Mucosa of stomach (tissue), 1 donor: ENCODE results near the gene ADAMTS20.

Experiments
- H3K27me3 ChIP-seq: one replicate; pipeline ENCODE4 v1.7.0; 2013; ENCODE audit warnings: mild to moderate bottlenecking, low read length; ENCODE audit not compliant: control insufficient read depth, insufficient read depth
- H3K36me3 ChIP-seq: one replicate; pipeline ENCODE4 v1.7.0; 2013; ENCODE audit warnings: low read length; ENCODE audit not compliant: control insufficient read depth, insufficient read depth
- H3K4me1 ChIP-seq: one replicate; pipeline ENCODE4 v1.7.0; 2013; ENCODE audit warnings: mild to moderate bottlenecking, low read length; ENCODE audit not compliant: control insufficient read depth, insufficient read depth
- H3K4me3 ChIP-seq: one replicate; pipeline ENCODE4 v1.7.0; 2013; ENCODE audit warnings: low read length
- H3K9ac ChIP-seq: one replicate; pipeline ENCODE4 v1.7.0; 2013; ENCODE audit warnings: mild to moderate bottlenecking, low read length, moderate library complexity
- H3K9me3 ChIP-seq: one replicate; pipeline ENCODE4 v1.7.0; 2013; ENCODE audit warnings: mild to moderate bottlenecking, low read length, moderate library complexity; ENCODE audit not compliant: control insufficient read depth
- donor health status: Pancreatic carcinoma.

The ADAMTS20 gene

DNA sequence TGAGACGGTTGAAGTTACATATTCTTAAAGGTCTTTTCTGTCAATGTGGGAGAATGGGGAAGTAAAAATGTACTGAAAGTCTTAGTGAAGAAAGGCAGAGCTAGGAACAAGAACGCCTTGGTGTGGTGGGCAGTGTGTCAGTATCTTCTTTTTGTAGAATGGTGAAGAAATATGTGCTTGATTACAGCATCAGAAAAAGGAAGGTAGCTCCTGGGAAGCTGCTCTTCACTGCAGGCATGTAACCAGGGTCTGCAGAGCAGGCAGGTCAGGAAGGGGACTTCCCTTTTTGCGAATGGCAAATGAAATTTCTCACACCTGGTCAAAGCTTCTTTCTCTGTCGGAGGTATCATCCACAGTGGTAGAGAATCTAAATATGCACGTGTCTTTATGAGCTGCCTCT, 226.2 kb downstream of the ADAMTS20 start:
- no peak overlapping the region for H3K9ac ChIP-seq
- no peaks in the 10 kb centered on the region for H3K36me3 ChIP-seq
- no peaks in the 10 kb centered on the region for H3K9me3 ChIP-seq
- H3K4me3 ChIP-seq = no peak overlapping the region
- H3K4me1 ChIP-seq = no peaks in the 10 kb centered on the region
- H3K27me3 ChIP-seq = no peaks in the 10 kb centered on the region

DNA sequence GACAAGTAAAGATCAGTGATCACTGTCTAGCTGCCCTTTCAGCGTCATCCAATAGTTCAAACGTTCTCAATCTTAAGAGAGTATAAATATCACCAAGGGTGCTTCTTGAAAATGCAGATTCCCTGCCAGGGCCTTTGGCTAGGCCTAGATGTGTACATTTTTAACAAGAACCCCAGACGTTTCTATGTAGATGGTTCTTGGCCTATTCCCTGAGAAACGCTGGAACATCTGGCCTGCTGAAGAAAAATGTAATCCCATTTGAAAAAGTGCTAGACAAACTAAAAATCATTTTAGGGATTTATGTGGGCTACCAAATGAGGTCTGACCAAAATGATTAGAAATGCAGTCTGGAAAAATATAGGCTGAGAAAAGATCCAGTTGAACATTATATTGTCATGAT, 231.7 kb downstream of the ADAMTS20 start:
- Histone ChIP-seq H3K9ac (no peak overlapping the region), H3K4me3 (no peak overlapping the region), H3K9me3 (no peaks in the 10 kb centered on the region), H3K4me1 (no peaks in the 10 kb centered on the region), H3K27me3 (no peaks in the 10 kb centered on the region), H3K36me3 (no peaks in the 10 kb centered on the region)

DNA sequence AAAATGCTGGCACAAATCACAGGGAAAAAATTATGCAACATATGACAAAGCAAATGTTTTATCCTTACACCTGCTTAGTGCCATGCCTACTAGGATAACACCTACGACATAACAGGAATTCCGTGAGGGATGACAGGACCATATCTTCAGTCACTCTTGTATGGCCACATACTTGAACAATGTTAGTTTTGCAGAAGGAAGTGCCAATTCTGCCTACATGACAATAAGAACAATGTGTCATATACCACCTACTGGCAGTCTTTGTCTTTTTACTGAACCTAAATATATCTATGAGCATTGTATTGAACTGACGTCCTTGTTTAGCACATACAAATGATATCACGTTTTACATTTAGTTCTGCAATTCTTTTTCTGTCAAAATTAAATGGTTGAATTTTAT, 234.0 kb downstream of the ADAMTS20 start:
- Histone ChIP-seq H3K36me3 (no peaks in the 10 kb centered on the region), H3K4me1 (no peaks in the 10 kb centered on the region), H3K27me3 (no peaks in the 10 kb centered on the region), H3K4me3 (no peak overlapping the region), H3K9ac (no peak overlapping the region), H3K9me3 (no peaks in the 10 kb centered on the region)

DNA sequence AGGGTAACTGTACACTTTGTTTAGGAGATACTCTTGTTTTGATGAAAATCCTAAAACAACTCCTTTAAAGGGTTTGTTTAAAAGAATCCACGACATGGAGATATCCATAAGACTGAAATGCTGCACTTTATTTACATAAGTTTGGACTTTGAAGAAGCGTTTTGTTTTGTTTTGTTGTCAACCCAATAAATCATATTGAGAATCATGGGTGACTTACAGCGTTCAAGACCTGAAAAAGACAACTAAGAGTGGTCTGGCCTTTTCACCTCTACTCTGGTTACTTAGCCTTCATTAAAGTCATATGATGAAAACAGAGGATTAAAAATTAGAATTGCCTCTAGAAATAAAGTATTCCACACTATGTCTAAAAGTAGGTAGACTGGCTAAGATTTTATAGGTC, 234.8 kb downstream of the ADAMTS20 start:
- H3K4me3 ChIP-seq = no peak overlapping the region
- H3K9me3 ChIP-seq = no peaks in the 10 kb centered on the region
- no peaks in the 10 kb centered on the region for H3K4me1 ChIP-seq
- H3K9ac ChIP-seq = no peak overlapping the region
- H3K36me3 ChIP-seq = no peaks in the 10 kb centered on the region
- H3K27me3 ChIP-seq = no peaks in the 10 kb centered on the region

DNA sequence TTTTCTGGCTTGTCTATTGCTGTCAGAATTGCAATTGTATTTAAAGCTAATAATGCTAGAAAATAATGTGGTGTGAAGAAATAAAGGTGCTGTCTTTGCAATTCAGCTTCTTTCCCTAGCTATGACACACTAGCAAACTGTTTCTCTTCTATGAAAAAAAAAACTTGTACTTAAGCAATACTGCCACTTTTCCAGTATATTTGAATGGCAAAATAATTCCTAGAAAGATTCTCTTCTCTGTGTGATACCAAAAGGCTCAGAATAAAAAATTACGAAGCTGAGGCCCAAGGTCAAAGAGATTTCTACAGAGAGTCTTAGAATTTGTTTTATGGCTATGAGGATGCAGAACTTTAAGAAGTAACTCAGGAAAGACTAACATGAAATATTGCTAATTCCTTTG, 235.5 kb downstream of the ADAMTS20 start:
- Histone ChIP-seq H3K27me3 (no peaks in the 10 kb centered on the region), H3K9me3 (no peaks in the 10 kb centered on the region), H3K4me1 (no peaks in the 10 kb centered on the region), H3K4me3 (no peak overlapping the region), H3K36me3 (no peaks in the 10 kb centered on the region), H3K9ac (no peak overlapping the region)

DNA sequence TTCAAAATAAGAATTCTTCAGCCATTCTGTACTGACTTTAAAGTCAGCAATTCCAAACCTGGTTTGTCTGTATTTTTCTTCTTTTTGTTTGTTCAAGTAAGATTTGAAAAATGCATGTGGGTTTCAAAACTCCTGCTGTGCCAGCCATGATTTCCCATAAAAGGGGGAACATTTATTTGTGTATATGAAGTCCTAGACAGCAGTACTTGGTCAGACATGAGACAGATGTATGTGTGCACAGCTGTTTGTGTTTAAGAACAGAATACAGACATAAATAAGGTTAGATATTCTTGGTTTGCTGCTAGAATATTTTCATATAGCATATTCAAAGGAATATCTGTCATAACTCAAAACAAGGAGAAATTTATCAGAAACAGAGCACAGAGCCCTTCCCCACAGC, 236.0 kb downstream of the ADAMTS20 start:
- Histone ChIP-seq H3K9me3 (no peaks in the 10 kb centered on the region), H3K4me3 (no peak overlapping the region), H3K27me3 (no peaks in the 10 kb centered on the region), H3K9ac (no peak overlapping the region), H3K36me3 (no peaks in the 10 kb centered on the region), H3K4me1 (no peaks in the 10 kb centered on the region)

DNA sequence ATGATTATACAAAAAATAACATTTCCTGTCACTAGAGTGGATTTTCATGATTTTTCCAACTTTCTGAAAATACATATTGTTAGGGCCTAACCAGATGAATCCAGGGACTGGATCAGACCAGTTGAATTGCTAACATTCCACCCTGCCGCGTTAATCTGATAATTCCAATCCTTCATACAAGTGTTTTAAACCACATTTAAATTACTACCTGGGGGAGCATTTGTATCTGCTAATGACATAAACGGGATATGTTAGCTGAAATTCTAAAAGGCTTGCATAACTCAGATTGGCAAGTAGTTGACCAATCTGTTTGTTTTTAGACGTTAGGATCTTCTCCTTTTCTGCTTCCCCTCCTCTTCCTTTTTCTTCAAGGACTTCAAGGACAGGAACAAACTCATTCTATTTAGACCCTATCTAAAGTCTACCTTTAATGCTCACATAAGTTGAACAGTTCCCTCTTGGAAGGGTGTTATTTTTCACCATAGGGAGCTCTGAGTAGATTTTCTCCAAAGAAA, 239.0 kb downstream of the ADAMTS20 start:
- no peak overlapping the region for H3K4me3 ChIP-seq
- no peaks in the 10 kb centered on the region for H3K9me3 ChIP-seq
- H3K9ac ChIP-seq = no peak overlapping the region
- H3K36me3 ChIP-seq = no peaks in the 10 kb centered on the region
- no peaks in the 10 kb centered on the region for H3K4me1 ChIP-seq
- H3K27me3 ChIP-seq = no peaks in the 10 kb centered on the region

DNA sequence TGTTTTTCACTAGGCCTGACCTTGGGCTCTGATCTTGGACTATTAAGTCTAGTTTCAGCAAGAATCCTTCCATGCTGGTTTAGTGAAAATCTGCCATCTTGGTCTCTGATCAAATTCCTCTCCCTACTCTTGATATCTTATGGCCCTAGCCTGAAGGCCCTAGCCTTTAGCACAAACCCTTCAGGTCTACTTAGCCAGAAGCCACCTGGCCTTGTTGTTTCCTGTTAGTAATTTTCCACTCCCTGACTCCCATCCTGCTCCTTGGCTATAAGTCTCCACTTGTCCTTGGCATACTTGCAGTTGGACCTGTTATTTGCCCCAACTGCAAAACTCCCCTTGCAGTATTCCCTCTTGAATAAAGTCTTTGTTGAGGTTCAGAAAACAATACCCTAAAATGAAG, 241.4 kb downstream of the ADAMTS20 start:
- H3K4me3 ChIP-seq = no peak overlapping the region
- no peaks in the 10 kb centered on the region for H3K36me3 ChIP-seq
- no peaks in the 10 kb centered on the region for H3K4me1 ChIP-seq
- no peak overlapping the region for H3K9ac ChIP-seq
- no peaks in the 10 kb centered on the region for H3K9me3 ChIP-seq
- H3K27me3 ChIP-seq = no peaks in the 10 kb centered on the region

DNA sequence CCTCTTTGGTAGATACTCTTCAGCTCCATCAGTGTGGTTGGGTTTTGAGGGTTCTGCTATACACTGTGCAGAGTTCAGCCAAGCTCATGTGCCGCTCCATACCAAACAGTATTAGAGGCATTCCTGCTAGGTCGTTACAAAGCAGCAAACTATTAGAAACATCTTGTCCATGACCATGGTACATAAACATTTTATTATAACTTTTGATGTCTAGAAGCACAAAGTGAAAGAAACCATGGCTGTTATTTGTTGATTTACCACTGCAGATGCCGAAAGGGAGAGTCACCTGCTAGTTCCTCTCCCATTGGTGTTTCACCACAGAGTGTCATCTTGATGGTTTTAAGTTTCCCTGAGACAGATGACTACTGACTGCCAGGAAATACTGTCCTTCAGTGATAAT, 242.0 kb downstream of the ADAMTS20 start:
- no peak overlapping the region for H3K9ac ChIP-seq
- no peaks in the 10 kb centered on the region for H3K4me1 ChIP-seq
- H3K9me3 ChIP-seq = no peaks in the 10 kb centered on the region
- H3K36me3 ChIP-seq = no peaks in the 10 kb centered on the region
- no peak overlapping the region for H3K4me3 ChIP-seq
- H3K27me3 ChIP-seq = no peaks in the 10 kb centered on the region

DNA sequence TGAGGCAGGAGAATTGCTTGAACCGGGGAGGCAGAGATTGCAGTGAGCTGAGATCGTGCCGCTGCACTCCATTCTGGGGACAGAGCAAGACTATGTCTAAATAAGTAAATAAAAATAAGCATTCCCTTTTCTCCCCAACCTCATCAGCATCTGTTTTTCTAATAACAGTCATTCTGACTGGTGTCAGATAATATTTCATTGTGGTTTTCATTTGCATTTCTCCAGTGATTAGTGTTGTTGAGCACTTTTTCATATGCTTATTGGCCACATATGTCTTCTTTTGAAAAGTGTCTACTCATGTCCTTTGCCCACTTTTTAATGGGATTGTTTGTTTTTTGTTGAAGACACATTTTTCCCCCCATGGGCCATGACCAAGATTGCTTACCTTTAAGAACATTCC, 243.2 kb downstream of the ADAMTS20 start:
- H3K9ac ChIP-seq = no peak overlapping the region
- no peaks in the 10 kb centered on the region for H3K9me3 ChIP-seq
- no peak overlapping the region for H3K4me3 ChIP-seq
- no peaks in the 10 kb centered on the region for H3K4me1 ChIP-seq
- no peaks in the 10 kb centered on the region for H3K27me3 ChIP-seq
- H3K36me3 ChIP-seq = no peaks in the 10 kb centered on the region

DNA sequence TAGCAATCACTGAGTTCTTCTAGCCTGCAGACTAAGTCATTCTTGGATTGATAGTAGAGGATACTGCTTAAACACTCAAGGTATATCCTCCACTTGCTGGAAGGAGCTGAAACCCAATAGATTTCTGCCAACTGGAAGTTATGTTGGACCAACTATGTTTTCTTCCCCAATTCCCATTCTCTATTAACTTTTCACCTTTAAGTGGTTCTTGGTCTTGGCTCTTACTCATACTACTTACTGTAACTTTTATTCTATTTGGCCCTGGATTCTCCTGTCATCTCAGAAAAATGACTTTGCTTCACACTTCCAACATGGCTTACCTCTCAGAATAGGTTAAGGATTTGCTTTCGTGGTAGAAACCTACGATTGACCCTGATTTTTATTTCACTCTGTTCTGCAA, 244.9 kb downstream of the ADAMTS20 start:
- no peaks in the 10 kb centered on the region for H3K27me3 ChIP-seq
- no peaks in the 10 kb centered on the region for H3K4me1 ChIP-seq
- H3K36me3 ChIP-seq = no peaks in the 10 kb centered on the region
- no peak overlapping the region for H3K4me3 ChIP-seq
- no peaks in the 10 kb centered on the region for H3K9me3 ChIP-seq
- H3K9ac ChIP-seq = no peak overlapping the region

DNA sequence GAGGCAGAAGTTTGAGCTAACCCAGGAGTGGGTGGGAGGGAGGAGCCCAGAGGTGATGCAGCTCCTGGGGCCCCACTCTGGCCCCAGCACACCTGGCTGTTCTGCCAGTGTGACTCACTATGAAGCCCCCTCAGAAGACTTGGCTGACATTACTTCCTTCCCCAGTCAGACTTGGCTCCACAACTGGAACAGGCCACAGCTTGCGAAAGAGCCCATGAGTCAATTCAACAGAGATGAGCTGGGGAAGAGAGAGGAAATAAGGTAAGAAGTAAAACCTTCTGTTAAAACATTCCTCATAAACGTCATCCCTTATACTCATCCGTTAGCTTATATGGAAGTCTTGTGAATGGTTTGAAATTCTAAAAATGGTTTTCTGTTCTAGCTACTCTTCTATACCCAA, 245.9 kb downstream of the ADAMTS20 start:
- Histone ChIP-seq H3K36me3 (no peaks in the 10 kb centered on the region), H3K9me3 (no peaks in the 10 kb centered on the region), H3K9ac (no peak overlapping the region), H3K4me1 (no peaks in the 10 kb centered on the region), H3K4me3 (no peak overlapping the region), H3K27me3 (no peaks in the 10 kb centered on the region)

DNA sequence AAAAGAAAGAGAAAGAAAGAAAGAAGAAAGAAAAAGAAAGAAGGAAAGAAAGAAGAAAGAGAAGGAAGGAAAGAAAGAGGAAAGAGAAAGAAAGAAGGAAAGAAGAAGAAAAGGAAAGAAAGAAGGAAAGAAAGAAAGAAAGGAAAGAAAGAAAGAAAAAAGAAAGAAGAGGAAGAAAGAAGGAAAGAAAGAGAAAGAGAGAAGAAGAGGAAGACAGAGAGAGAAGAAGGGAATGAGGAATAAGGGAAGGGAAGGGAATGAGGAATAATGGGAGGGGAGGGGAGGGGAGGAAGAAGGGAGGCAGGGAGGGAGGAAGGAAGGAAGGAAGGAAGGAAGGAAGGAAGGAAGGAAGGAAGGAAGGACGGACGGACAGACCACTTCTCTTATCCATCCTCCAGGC, 246.9 kb downstream of the ADAMTS20 start:
- H3K36me3 ChIP-seq = no peaks in the 10 kb centered on the region
- no peaks in the 10 kb centered on the region for H3K27me3 ChIP-seq
- no peak overlapping the region for H3K4me3 ChIP-seq
- no peak overlapping the region for H3K9ac ChIP-seq
- H3K4me1 ChIP-seq = no peaks in the 10 kb centered on the region
- no peaks in the 10 kb centered on the region for H3K9me3 ChIP-seq
